H1 (cell line): ENCODE results near the gene HEPHL1. TPM values are rescaled to one million over a fixed set of nuclear protein-coding genes. Genes with fewer than 3 reads are reported as not detected.

ENCODE experiments used
- CTCF ChIA-PET: fragments of 300-600 bp; sonication (Branson Sonifier 250); formaldehyde crosslinking; loops from one replicate; lab custom pipeline; 2021; ENCODE audit not compliant: partially characterized antibody; lab: Charles Lee
- POLR2A ChIA-PET: fragments of 300-600 bp; sonication (Branson Sonifier 250); formaldehyde crosslinking; loops from one replicate; lab custom pipeline; 2021; ENCODE audit warnings: inconsistent platforms; ENCODE audit not compliant: partially characterized antibody; lab: Charles Lee
- DNase-seq, 2 experiments: peaks; one replicate each; pipeline versions ENCODE4 v3.0.0 to v3.0.0-alpha.2; 2010 to 2022; ENCODE audit warnings: low spot score in 2 of 2, low read depth in 1 of 2, mixed read lengths in 1 of 2
- FAIRE-seq: peaks from 2 replicates; lab custom pipeline; 2011; peaks lifted over from hg19 to GRCh38; lab: Jason Lieb, UNC
- H2AFZ ChIP-seq: 2 replicates; pipeline ENCODE4 v1.8.1; 2012; ENCODE audit warnings: low read length, inconsistent platforms
- H2AK5ac ChIP-seq: 2 replicates; pipeline ENCODE4 v1.6.1; 2013; ENCODE audit warnings: low read depth, low read length
- H2BK120ac ChIP-seq: replicated peaks from 2 replicates; pipeline ENCODE3; 2013; ENCODE audit warnings: low read depth, low read length, inconsistent platforms
- H2BK12ac ChIP-seq: 2 replicates; pipeline ENCODE4 v1.6.1; 2013; ENCODE audit warnings: low read depth, low read length
- H2BK15ac ChIP-seq: 2 replicates; pipeline ENCODE4 v1.6.1; 2013; ENCODE audit warnings: low read length
- H2BK20ac ChIP-seq: 2 replicates; pipeline ENCODE4 v1.6.1; 2013; ENCODE audit warnings: low read length
- H2BK5ac ChIP-seq: 2 replicates; pipeline ENCODE4 v1.6.1; 2013; ENCODE audit warnings: low read depth, low read length
- H3K14ac ChIP-seq: 2 replicates; pipeline ENCODE4 v1.6.1; 2013; ENCODE audit warnings: inconsistent platforms; ENCODE audit not compliant: insufficient read length
- H3K18ac ChIP-seq: 2 replicates; pipeline ENCODE4 v1.6.1; 2013; ENCODE audit warnings: low read length; ENCODE audit errors: extremely low read depth
- H3K23ac ChIP-seq: 2 replicates; pipeline ENCODE4 v1.6.1; 2013; ENCODE audit warnings: inconsistent platforms; ENCODE audit not compliant: insufficient read length
- H3K23me2 ChIP-seq: 2 replicates; pipeline ENCODE4 v1.6.1; 2013; ENCODE audit warnings: low read depth, low read length
- H3K27ac ChIP-seq: 2 replicates; pipeline ENCODE4 v1.6.1; 2011; ENCODE audit warnings: low read depth, low read length, inconsistent platforms
- H3K27me3 ChIP-seq, 4 experiments: replicated peaks in 1 of 4; 1 replicate in 1 of 4; 2 replicates in 3 of 4; pipeline versions ENCODE4 v1.6.1 to v1.8.1; 2011 to 2013; ENCODE audit warnings: low read length in 3 of 4, mild to moderate bottlenecking in 3 of 4, inconsistent platforms in 2 of 4, mixed read lengths in 2 of 4, moderate library complexity in 1 of 4; ENCODE audit not compliant: control insufficient read depth in 3 of 4, insufficient read depth in 3 of 4; ENCODE audit errors: extremely low read depth in 1 of 4
- H3K36me3 ChIP-seq, 4 experiments: 2 replicates each; pipeline versions ENCODE4 v1.6.1 to v1.8.1; 2011 to 2013; ENCODE audit warnings: mild to moderate bottlenecking in 4 of 4, low read length in 3 of 4, moderate library complexity in 2 of 4, control low read depth in 1 of 4, inconsistent platforms in 1 of 4; ENCODE audit not compliant: insufficient read depth in 4 of 4, control insufficient read depth in 2 of 4
- H3K4ac ChIP-seq: replicated peaks from 2 replicates; pipeline ENCODE3; 2013; ENCODE audit warnings: low read length, low read depth, mixed read lengths, inconsistent platforms; ENCODE audit not compliant: insufficient read length
- H3K4me1 ChIP-seq, 4 experiments: replicated peaks in 1 of 4; 1 replicate in 1 of 4; 2 replicates in 3 of 4; pipeline versions ENCODE4 v1.6.1 to v1.8.1; 2011 to 2013; ENCODE audit warnings: low read length in 3 of 4, inconsistent platforms in 2 of 4, mixed read lengths in 1 of 4; ENCODE audit not compliant: insufficient read depth in 4 of 4, control insufficient read depth in 3 of 4
- H3K4me2 ChIP-seq, 2 experiments: 2 replicates each; pipeline versions ENCODE4 v1.6.1 to v1.8.1; 2011 to 2013; ENCODE audit warnings: low read depth in 2 of 2, low read length in 2 of 2, control low read depth in 1 of 2, inconsistent platforms in 1 of 2, mild to moderate bottlenecking in 1 of 2; ENCODE audit not compliant: insufficient read depth in 1 of 2
- H3K4me3 ChIP-seq, 4 experiments: fragments of 200-600, 300-600 bp in 1 of 4; sonication (generic), shearing (Covaris generic), sonication (Bioruptor Twin) in 1 of 4; 2 replicates each; pipeline versions ENCODE4 v1.5.1 to v1.8.1; 2011 to 2016; ENCODE audit warnings: low read length in 4 of 4, low read depth in 3 of 4, control low read depth in 2 of 4, inconsistent platforms in 2 of 4, mild to moderate bottlenecking in 2 of 4, mixed read lengths in 1 of 4, moderate library complexity in 1 of 4; ENCODE audit not compliant: insufficient read depth in 2 of 4; ENCODE audit errors: extremely low read depth in 1 of 4
- H3K56ac ChIP-seq: replicated peaks from 2 replicates; pipeline ENCODE3; 2013; ENCODE audit warnings: low read depth, mild to moderate bottlenecking, mixed read lengths, low read length, inconsistent platforms; ENCODE audit not compliant: insufficient read length
- H3K79me1 ChIP-seq: 2 replicates; pipeline ENCODE4 v1.6.1; 2013; ENCODE audit warnings: low read depth, low read length, control low read depth
- H3K79me2 ChIP-seq, 2 experiments: 2 replicates each; pipeline versions ENCODE4 v1.6.1 to v1.8.1; 2012 to 2013; ENCODE audit warnings: low read length in 2 of 2, mild to moderate bottlenecking in 2 of 2, inconsistent platforms in 1 of 2; ENCODE audit not compliant: insufficient read depth in 2 of 2, control insufficient read depth in 1 of 2
- H3K9ac ChIP-seq, 4 experiments: replicated peaks in 1 of 4; 1 replicate in 1 of 4; 2 replicates in 3 of 4; pipeline versions ENCODE4 v1.6.1 to v1.8.1; 2011 to 2013; ENCODE audit warnings: low read depth in 3 of 4, low read length in 3 of 4, control low read depth in 2 of 4, mild to moderate bottlenecking in 2 of 4, moderate library complexity in 2 of 4, inconsistent platforms in 1 of 4; ENCODE audit errors: extremely low read depth in 1 of 4
- H3K9me3 ChIP-seq, 2 experiments: 2 replicates each; pipeline versions ENCODE4 v1.6.1 to v1.8.1; 2012 to 2013; ENCODE audit warnings: mild to moderate bottlenecking in 2 of 2, moderate library complexity in 2 of 2, control low read depth in 1 of 2, inconsistent platforms in 1 of 2, low read depth in 1 of 2, low read length in 1 of 2, mixed read lengths in 1 of 2; ENCODE audit not compliant: insufficient read depth in 2 of 2
- H4K20me1 ChIP-seq, 2 experiments: replicated peaks in 1 of 2; 2 replicates each; pipeline versions ENCODE3 to v1.8.1; 2011 to 2013; ENCODE audit warnings: inconsistent platforms in 2 of 2, low read length in 2 of 2, mild to moderate bottlenecking in 1 of 2; ENCODE audit not compliant: insufficient read depth in 2 of 2, control insufficient read depth in 1 of 2
- H4K5ac ChIP-seq: 2 replicates; pipeline ENCODE4 v1.6.1; 2013; ENCODE audit warnings: low read length, low read depth, mixed read lengths, inconsistent platforms; ENCODE audit not compliant: insufficient read length
- H4K8ac ChIP-seq: 2 replicates; pipeline ENCODE4 v1.8.0; 2013; ENCODE audit warnings: mild to moderate bottlenecking, moderate library complexity, low read length, inconsistent platforms; ENCODE audit not compliant: insufficient read depth; ENCODE audit errors: extremely low read depth
- H4K91ac ChIP-seq: replicated peaks from 2 replicates; pipeline ENCODE3; 2013; ENCODE audit warnings: low read length, mixed read lengths, inconsistent platforms; ENCODE audit not compliant: insufficient read length
- HDAC2 ChIP-seq, 2 experiments: fragments of 300-600 bp in 1 of 2; sonication (generic) in 1 of 2; IDR thresholded peaks; 2 replicates each; pipeline ENCODE4 v1.6.1; 2011 to 2012; ENCODE audit warnings: low read depth in 2 of 2, low read length in 2 of 2, mild to moderate bottlenecking in 2 of 2, moderate library complexity in 2 of 2, borderline replicate concordance in 1 of 2, inconsistent platforms in 1 of 2
- JUN ChIP-seq: IDR thresholded peaks from 2 replicates; pipeline ENCODE4 v1.6.1; 2011; ENCODE audit warnings: low read depth, mild to moderate bottlenecking, improper control_type of control experiment, low read length
- MAFK ChIP-seq: IDR thresholded peaks from 2 replicates; pipeline ENCODE4 v1.6.1; 2012; ENCODE audit warnings: low read depth, mild to moderate bottlenecking, improper control_type of control experiment, low read length
- RNF2 ChIP-seq: fragments of 200-900, 300-1000 bp; sonication (generic); IDR thresholded peaks from 2 replicates; pipeline ENCODE4 v1.7.1; 2016; ENCODE audit warnings: borderline replicate concordance, low read depth, mild to moderate bottlenecking, antibody characterized with exemption, low read length; ENCODE audit not compliant: poor library complexity, severe bottlenecking; ENCODE audit errors: missing control alignments
- SIX5 ChIP-seq: IDR thresholded peaks from 2 replicates; pipeline ENCODE4 v1.6.1; 2011; ENCODE audit warnings: mild to moderate bottlenecking, low read depth, low read length
- SP1 ChIP-seq: IDR thresholded peaks from 2 replicates; pipeline ENCODE4 v1.6.1; 2011; ENCODE audit warnings: low read depth, low read length
- SRF ChIP-seq: IDR thresholded peaks from 2 replicates; pipeline ENCODE4 v1.6.1; 2011; ENCODE audit warnings: mild to moderate bottlenecking, low read depth, low read length, moderate library complexity
- USF2 ChIP-seq: IDR thresholded peaks from 2 replicates; pipeline ENCODE4 v1.6.1; 2011; ENCODE audit warnings: low read length, improper control_type of control experiment
- WGBS, 2 experiments: shearing (Covaris generic) in 1 of 2; methylation state at CpG; one replicate each; pipeline versions ENCODE4 v1.1.6 to v1.1.7; 2013 to 2015; ENCODE audit warnings: low lambda C conversion rate in 2 of 2, mixed read lengths in 2 of 2, inconsistent platforms in 1 of 2, low coverage in 1 of 2, missing lambda C conversion rate in 1 of 2; ENCODE audit not compliant: insufficient replicate concordance in 2 of 2, insufficient coverage in 1 of 2, insufficient read length in 1 of 2; ENCODE audit errors: extremely low coverage in 1 of 2, missing lambda C conversion rate in 1 of 2; 5-methylcytosine and 5-hydroxymethylcytosine counted together
- polyA plus RNA-seq, 7 experiments: library from polyadenylated mRNA; depleted of rRNA in 3 of 7; stranded (reverse) in 5 of 7; unstranded in 2 of 7; fragments of >200 nt in 5 of 7; fragments of 200-250 nt in 2 of 7; gene quantifications; 1 replicate in 5 of 7; 2 replicates in 1 of 7; 4 replicates in 1 of 7; pipeline versions ENCODE4 v1.2.1 to v1.2.3, GENCODE V29; 2011 to 2013; ENCODE audit warnings: missing spikeins in 2 of 7, mixed read lengths in 2 of 7
- total RNA-seq: library from RNA; stranded (reverse); fragmentation: NEBNext Ultra II Directional; extraction: Animal tissue kit (Norgen Biotek cat#: 25700); gene quantifications from 2 replicates; pipeline ENCODE4 v1.2.1, GENCODE V29; 2021

Gene HEPHL1
- total and polyA plus RNA-seq, 2 of the 8 experiments (the other 6 are each of a cell fraction or from before 2014, with no cell fraction given): 0.09 to 0.11 TPM

- Histone ChIP-seq H3K9ac (no peak overlapping the region; a peak in 1 of 7 replicates), H3K14ac (no peak overlapping the region), H2BK5ac (no peak overlapping the region), H3K56ac (no peak overlapping the region), H3K4me1 (peaks cover 11 to 34% (median 20%) of the 10 kb centered on the region in 4 experiments), H3K36me3 (peaks cover 0 to 4% (median 0%) of the 10 kb centered on the region in 4 experiments; a peak in 1 of 8 replicates), H2BK120ac (no peak overlapping the region), H2BK20ac (no peak overlapping the region), H4K20me1 (peaks cover 35 to 47% of the 10 kb centered on the region in 2 experiments), H3K27me3 (no peaks in the 10 kb centered on the region), H3K23me2 (peaks cover 16% of the 10 kb centered on the region), H2BK15ac (no peak overlapping the region), H3K4me3 (no peak overlapping the region), H3K27ac (no peak overlapping the region), H4K91ac (peak overlapping the region; percentile 17), H4K8ac (no peak overlapping the region; the same call in 1 of the 2 replicates), H3K4me2 (peak overlapping the region; percentile 36 to 96; a peak in 3 of 4 replicates), H3K23ac (no peak overlapping the region), H3K79me1 (peaks cover 22% of the 10 kb centered on the region), H2AK5ac (no peak overlapping the region), H3K18ac (no peak overlapping the region; the same call in 1 of the 2 replicates), H3K9me3 (no peaks in the 10 kb centered on the region), H3K79me2 (peaks cover 65 to 96% of the 10 kb centered on the region in 2 experiments), H3K4ac (no peak overlapping the region), H2BK12ac (no peak overlapping the region), H4K5ac (no peak overlapping the region), H2AFZ (no peak overlapping the region)
- TF ChIP-seq SP1: no peak
- TF ChIP-seq RNF2: no peak
- no peak for TF ChIP-seq MAFK
- no peak for TF ChIP-seq USF2
- no peak for TF ChIP-seq HDAC2 (IDR thresholded peaks at IDR 0.05; ENCODE audit: borderline replicate concordance in 1 of 2, low read depth in 2 of 2, low read length in 2 of 2)
- TF ChIP-seq JUN: no peak
- TF ChIP-seq SRF: no peak
- no peak for TF ChIP-seq SIX5
- DNase-seq (no peak), FAIRE-seq (no peak)
- POLR2A ChIA-PET: no interaction called here
- 90% methylated on average over 4 of the region's 4 CpGs; no CpG with 5 or more reads in 1 of the 2 experiments for WGBS, 2 experiments
- CTCF ChIA-PET: interaction anchor here (1.3 to 2.3 kb wide), 3 partner anchors 40 to 212 kb away, joined by 4 to 10 read pairs (median 5); no protein-coding TSS in a partner anchor
Measured at GRCh38 chr11:94132823-94133408, 111.8 kb downstream of the HEPHL1 start.
